Fibroblast of lung (primary cell): ENCODE data around the gene FN3KRP. TPM values are rescaled to one million over a fixed set of nuclear protein-coding genes. Genes with fewer than 3 reads are reported as not detected.

Experiments
- DNase-seq, 2 donors: peaks; one replicate each; pipeline versions ENCODE4 v3.0.0 to v3.0.0-alpha.2; 2010; ENCODE audit warnings: low read depth in 2 of 2
- H2AFZ ChIP-seq: 2 replicates; pipeline ENCODE4 v1.5.1; 2012; ENCODE audit warnings: low read length, control low read depth, inconsistent platforms
- H3K27ac ChIP-seq: 2 replicates; pipeline ENCODE4 v1.5.1; 2011; ENCODE audit warnings: low read length, control low read depth; ENCODE audit not compliant: insufficient read depth
- H3K27me3 ChIP-seq: 2 replicates; pipeline ENCODE4 v1.5.1; 2011; ENCODE audit warnings: mild to moderate bottlenecking, low read length; ENCODE audit not compliant: control insufficient read depth, insufficient read depth
- H3K36me3 ChIP-seq: 2 replicates; pipeline ENCODE4 v1.5.1; 2011; ENCODE audit warnings: low read length; ENCODE audit not compliant: control insufficient read depth, insufficient read depth
- H3K4me1 ChIP-seq: 2 replicates; pipeline ENCODE4 v1.5.1; 2011; ENCODE audit warnings: low read length; ENCODE audit not compliant: control insufficient read depth, insufficient read depth; ENCODE audit errors: extremely low read depth
- H3K4me2 ChIP-seq: 2 replicates; pipeline ENCODE4 v1.5.1; 2011; ENCODE audit warnings: low read length, control low read depth; ENCODE audit not compliant: insufficient read depth; ENCODE audit errors: extremely low read depth
- H3K4me3 ChIP-seq, 4 experiments: fragments of 200-600 bp in 1 of 4; sonication (generic) in 1 of 4; replicated peaks in 1 of 4; 2 replicates each; pipeline ENCODE4 v1.5.1; 2011 to 2016; ENCODE audit warnings: low read length in 4 of 4, low read depth in 3 of 4, mild to moderate bottlenecking in 3 of 4, control low read depth in 2 of 4, inconsistent platforms in 1 of 4, mixed read lengths in 1 of 4; ENCODE audit not compliant: insufficient read depth in 1 of 4; ENCODE audit errors: control extremely low read depth in 1 of 4
- H3K79me2 ChIP-seq: 2 replicates; pipeline ENCODE4 v1.5.1; 2012; ENCODE audit warnings: mild to moderate bottlenecking, low read length, inconsistent platforms; ENCODE audit not compliant: control insufficient read depth, insufficient read depth
- H3K9ac ChIP-seq: 2 replicates; pipeline ENCODE4 v1.5.1; 2011; ENCODE audit warnings: mild to moderate bottlenecking, low read length, control low read depth; ENCODE audit not compliant: insufficient read depth
- H3K9me3 ChIP-seq: 2 replicates; pipeline ENCODE4 v1.5.1; 2012; ENCODE audit warnings: low read depth, low read length; ENCODE audit not compliant: control insufficient read depth, insufficient read depth
- H4K20me1 ChIP-seq: 2 replicates; pipeline ENCODE4 v1.5.1; 2011; ENCODE audit warnings: low read length; ENCODE audit not compliant: control insufficient read depth, insufficient read depth; ENCODE audit errors: extremely low read depth
- CTCF ChIP-seq, 2 donors: IDR thresholded peaks in 1 of 2; conservative IDR thresholded peaks in 1 of 2; 1 replicate in 1 of 2; 2 replicates in 1 of 2; pipeline ENCODE4 v1.5.1; 2011 to 2012; ENCODE audit warnings: low read length in 2 of 2, control low read depth in 1 of 2, inconsistent platforms in 1 of 2, low read depth in 1 of 2, mild to moderate bottlenecking in 1 of 2
- EZH2 ChIP-seq: IDR thresholded peaks from 2 replicates; pipeline ENCODE4 v1.5.1; 2012; ENCODE audit warnings: low read length, control low read depth, mild to moderate bottlenecking; ENCODE audit errors: missing control alignments
- polyA plus RNA-seq, 2 donors: library from polyadenylated mRNA; depleted of rRNA in 1 of 2; stranded (reverse) in 1 of 2; unstranded in 1 of 2; fragments of >200 nt; gene quantifications; 2 replicates each; pipeline ENCODE4 v1.2.1, GENCODE V29; 2011 to 2012; ENCODE audit warnings: missing spikeins in 1 of 2
- total RNA-seq: library from RNA; depleted of rRNA; stranded (reverse); fragments of >200 nt; gene quantifications from 2 replicates; pipeline ENCODE4 v1.2.1, GENCODE V29; 2014

FN3KRP gene
- total and polyA plus RNA-seq, 2 donors (not counting 1 experiment from before 2014, with no cell fraction given): 13.2 to 16.5 TPM

- no peak overlapping the region for H2AFZ ChIP-seq
- H3K4me1 ChIP-seq: no peaks in the 10 kb centered on the region
- no peaks in the 10 kb centered on the region for H3K27me3 ChIP-seq
- DNase-seq: no peak
- H3K4me2 ChIP-seq: no peak overlapping the region
- no peak overlapping the region for H3K4me3 ChIP-seq
- H3K9me3 ChIP-seq: no peaks in the 10 kb centered on the region
- H4K20me1 ChIP-seq: no peaks in the 10 kb centered on the region
- no peak overlapping the region for H3K27ac ChIP-seq
- H3K36me3 ChIP-seq: no peaks in the 10 kb centered on the region
- no peak overlapping the region for H3K9ac ChIP-seq
- TF ChIP-seq EZH2 (no peak), CTCF (conservative IDR thresholded peaks at IDR 0.05 in 1 of 2, IDR thresholded peaks at IDR 0.05 in 1 of 2; ENCODE audit: low read depth in 1 of 2, low read length in 2 of 2) (no peak)
- no peaks in the 10 kb centered on the region for H3K79me2 ChIP-seq
Measured at GRCh38 chr17:82683534-82683933, 33.0 kb upstream of the FN3KRP start.

GRCh38 chr17:82684228-82684841 lies 32.2 kb upstream of the FN3KRP start:
- no peak overlapping the region for H3K4me3 ChIP-seq
- H4K20me1 ChIP-seq: no peaks in the 10 kb centered on the region
- no peaks in the 10 kb centered on the region for H3K4me1 ChIP-seq
- TF ChIP-seq EZH2 (no peak), CTCF (conservative IDR thresholded peaks at IDR 0.05 in 1 of 2, IDR thresholded peaks at IDR 0.05 in 1 of 2; ENCODE audit: low read depth in 1 of 2, low read length in 2 of 2) (no peak)
- H2AFZ ChIP-seq: no peak overlapping the region
- H3K9ac ChIP-seq: no peak overlapping the region
- H3K27me3 ChIP-seq: no peaks in the 10 kb centered on the region
- H3K4me2 ChIP-seq: no peak overlapping the region
- H3K79me2 ChIP-seq: no peaks in the 10 kb centered on the region
- no peaks in the 10 kb centered on the region for H3K9me3 ChIP-seq
- H3K27ac ChIP-seq: no peak overlapping the region
- peak in 1 of 2 donors; percentile 37 for DNase-seq
- no peaks in the 10 kb centered on the region for H3K36me3 ChIP-seq

- TF ChIP-seq CTCF (conservative IDR thresholded peaks at IDR 0.05 in 1 of 2, IDR thresholded peaks at IDR 0.05 in 1 of 2; ENCODE audit: low read depth in 1 of 2, low read length in 2 of 2) (no peak), EZH2 (no peak)
- H3K4me2 ChIP-seq: no peak overlapping the region
- no peaks in the 10 kb centered on the region for H3K9me3 ChIP-seq
- H3K27ac ChIP-seq: no peak overlapping the region
- no peak overlapping the region for H2AFZ ChIP-seq
- no peak for DNase-seq
- no peak overlapping the region for H3K9ac ChIP-seq
- H3K4me3 ChIP-seq: no peak overlapping the region
- H3K79me2 ChIP-seq: no peaks in the 10 kb centered on the region
- no peaks in the 10 kb centered on the region for H3K36me3 ChIP-seq
- no peaks in the 10 kb centered on the region for H3K4me1 ChIP-seq
- no peaks in the 10 kb centered on the region for H3K27me3 ChIP-seq
- no peaks in the 10 kb centered on the region for H4K20me1 ChIP-seq
Measured at GRCh38 chr17:82685291-82685690, 31.2 kb upstream of the FN3KRP start.
